SKM-1 (cell line): ENCODE results near the gene TFPT.

Source experiments
- DNase-seq: peaks from one replicate; lab custom pipeline; 2025; ENCODE audit not compliant: unreplicated experiment; lab: John Stamatoyannopoulos, UW

TFPT gene, protein sequence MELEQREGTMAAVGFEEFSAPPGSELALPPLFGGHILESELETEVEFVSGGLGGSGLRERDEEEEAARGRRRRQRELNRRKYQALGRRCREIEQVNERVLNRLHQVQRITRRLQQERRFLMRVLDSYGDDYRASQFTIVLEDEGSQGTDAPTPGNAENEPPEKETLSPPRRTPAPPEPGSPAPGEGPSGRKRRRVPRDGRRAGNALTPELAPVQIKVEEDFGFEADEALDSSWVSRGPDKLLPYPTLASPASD

DNA sequence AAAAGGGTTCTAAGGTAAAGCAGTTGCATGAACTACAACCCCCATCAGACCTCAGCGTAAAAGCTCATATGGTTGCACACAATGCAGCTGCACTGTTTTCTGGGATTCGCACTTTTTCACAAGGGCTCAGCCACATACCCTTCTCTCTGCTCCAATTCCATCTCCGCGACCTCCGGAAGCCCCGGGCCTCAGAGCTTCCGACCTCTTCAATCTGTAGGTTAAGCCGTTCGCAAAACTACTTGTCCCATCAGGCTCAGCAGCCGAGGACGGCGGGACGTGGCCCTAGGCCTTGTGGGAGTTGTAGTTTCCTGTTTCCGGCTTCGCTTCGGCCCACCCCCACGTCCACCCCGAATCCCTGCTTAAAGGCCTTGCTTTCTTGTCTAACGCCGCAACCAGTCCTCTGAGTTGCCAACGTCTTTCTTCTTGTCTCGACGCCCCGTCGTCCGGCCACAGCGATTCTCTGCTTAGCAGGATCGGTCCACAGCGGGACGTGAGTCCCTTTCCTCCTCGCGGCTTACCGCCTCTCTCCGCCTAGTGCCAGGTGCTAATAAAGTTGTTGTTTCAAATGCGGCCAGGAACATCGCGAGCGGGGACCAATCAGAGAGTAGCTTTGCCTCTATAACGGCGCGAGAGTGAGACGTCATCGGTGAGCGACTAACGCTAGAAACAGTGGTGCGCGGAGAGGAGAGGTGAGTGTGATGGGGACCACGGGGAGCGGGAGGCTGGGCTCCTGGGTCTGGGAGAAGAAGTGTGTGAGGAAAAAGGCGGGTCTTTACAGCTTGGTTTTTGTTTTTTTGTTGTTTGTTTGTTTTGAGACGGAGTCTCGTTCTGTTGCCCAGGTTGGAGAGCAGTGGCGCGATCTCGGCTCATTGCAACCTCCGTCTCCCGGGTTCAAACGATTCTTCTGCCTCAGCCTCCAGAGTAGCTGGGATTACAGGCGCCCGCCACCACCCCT is at the start of gene TFPT, which contains the start of gene PRPF31:
TFPT (minus strand) TSS at position 549 of the 955 bp plus-strand sequence; CDS start at position 161, 388 bp downstream.
PRPF31 (plus strand) TSS at position 646 of the 955 bp plus-strand sequence. CDS start 2,525 bp downstream, outside the sequence.
- peak; percentile 73 for DNase-seq

DNA sequence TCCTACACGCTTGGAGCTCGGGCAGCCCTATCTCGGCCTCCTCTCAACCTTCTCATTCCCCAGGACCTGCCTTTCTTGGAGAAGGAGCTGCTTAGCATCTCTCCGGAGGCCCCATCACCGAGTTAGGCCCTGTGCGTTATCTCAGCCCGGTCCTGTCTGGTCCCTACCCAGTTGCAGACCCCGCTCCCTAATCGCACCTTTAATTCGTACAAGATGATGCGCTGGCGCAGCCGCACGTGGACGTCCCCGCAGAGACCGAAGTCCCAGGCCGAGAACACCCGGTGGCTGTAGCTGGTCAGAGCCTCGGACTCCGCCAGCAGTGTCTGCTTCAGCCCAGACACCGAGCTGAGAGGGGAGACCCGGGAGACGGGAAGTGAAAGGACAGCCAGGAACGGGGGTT is 49.8 kb upstream of the TFPT start:
- DNase-seq, result no peak

DNA sequence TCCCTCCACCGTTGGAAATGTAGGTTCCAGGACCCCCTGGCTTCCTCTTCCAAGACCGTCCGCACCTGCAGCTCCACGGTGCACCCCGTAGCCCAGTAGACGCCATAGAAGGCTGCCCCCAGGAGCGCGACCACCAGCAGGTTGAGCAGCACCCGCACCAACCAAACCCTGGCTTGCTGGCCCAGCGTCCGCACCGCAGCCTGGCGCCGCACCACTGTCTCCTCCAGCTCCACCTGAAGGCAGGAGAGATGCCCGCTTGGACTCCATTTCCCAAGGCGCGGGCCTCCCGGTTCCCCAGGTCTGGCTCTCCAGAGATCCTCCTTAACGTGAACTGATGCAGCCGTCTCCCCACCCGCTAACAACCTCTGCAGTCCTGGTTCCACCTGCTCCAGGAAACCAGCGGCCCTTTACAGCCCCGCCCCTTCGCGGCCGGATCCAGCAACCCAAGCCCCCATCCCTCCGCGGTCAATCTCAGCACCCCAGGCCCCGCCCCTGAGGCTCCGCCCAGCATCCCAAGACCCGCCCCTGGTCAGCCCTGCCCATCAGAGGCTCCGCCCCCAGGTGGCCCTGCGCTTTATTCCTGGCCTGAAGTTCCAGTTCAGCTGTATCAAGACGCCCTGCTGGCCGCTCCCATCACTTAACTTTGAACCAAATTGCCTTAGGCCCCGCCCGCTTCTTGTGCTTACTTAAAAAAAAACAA is 49.1 kb upstream of the TFPT start:
- no peak for DNase-seq

- DNase-seq, result no peak
Observed at GRCh38 chr19:54162884-54163283, 47.4 kb upstream of the TFPT start.

GRCh38 chr19:54162241-54162805 is 46.9 kb upstream of the TFPT start:
- DNase-seq, result peak; percentile 56

- DNase-seq, result no peak
Observed at GRCh38 chr19:54160854-54161253, 45.4 kb upstream of the TFPT start.

DNA sequence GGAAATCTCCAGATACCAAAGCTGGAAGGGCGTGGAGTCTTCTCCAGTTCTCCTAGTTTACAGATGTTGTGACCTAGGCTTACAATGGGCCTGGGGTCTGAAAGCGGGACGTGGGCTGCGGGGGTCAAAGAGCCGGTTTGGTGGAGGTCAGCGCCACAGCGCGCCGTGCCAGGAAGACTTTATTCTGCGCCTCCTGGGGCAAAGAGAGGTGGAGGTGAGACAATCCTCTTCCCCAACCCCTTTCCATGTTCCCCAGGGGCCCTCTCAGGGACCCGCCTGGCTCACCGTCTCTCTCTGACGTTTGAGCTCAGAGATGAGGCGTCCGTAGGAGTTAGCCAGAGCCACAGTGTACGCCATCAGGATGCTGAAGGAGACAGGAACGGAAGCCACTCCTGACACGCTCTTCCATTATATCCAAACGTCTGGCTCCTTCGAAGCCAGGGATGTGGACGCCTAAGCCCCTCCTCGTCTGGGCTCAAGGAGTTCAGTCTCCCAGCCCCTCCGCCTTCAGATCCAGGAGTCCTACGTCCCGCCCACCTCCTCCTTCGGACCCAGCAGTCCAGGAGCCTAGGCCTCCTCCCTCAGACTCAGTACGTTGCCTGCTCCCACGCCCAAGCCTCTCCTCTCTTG is 44.8 kb upstream of the TFPT start:
- DNase-seq, result no peak

GRCh38 chr19:54159352-54160181 is 44.1 kb upstream of the TFPT start, which contains the start of gene LENG1:
Gene LENG1, minus strand, starts transcription at chr19:54159721. Its CDS starts 26 bp downstream, at chr19:54159695.
- DNase-seq, result peak; percentile 88

DNA sequence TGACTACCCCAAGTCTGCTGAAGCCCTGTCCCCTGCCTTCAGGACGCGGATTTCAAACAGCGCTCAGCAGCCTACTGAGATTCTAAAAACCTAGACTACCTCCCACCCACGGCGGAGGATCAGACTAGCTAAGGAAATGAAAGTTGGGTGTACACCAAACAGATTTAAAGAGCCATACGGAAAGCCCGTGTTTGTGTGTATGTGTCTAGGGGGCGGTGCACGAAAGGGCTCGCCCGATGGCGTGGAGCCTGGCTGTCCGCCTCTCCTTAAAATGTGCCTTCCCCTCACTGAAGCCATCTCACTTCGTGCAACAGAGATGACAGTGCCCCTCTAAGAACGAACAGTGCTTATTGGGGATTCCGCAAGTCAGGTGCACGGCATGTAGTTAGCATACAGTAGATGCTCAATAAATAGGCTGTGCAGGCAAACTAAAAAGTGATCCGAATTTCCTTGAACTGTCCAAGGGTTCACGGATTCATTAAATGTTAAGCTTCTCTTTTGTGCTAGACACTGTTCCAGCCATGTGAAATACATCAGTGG is 43.4 kb upstream of the TFPT start:
- no peak for DNase-seq

- no peak for DNase-seq
Observed at GRCh38 chr19:54156953-54157352, 41.5 kb upstream of the TFPT start.

- no peak for DNase-seq
Observed at GRCh38 chr19:54156490-54156889, 41.0 kb upstream of the TFPT start.

GRCh38 chr19:54155694-54156093 is 40.2 kb upstream of the TFPT start:
- DNase-seq, result no peak

- no peak for DNase-seq
Observed at GRCh38 chr19:54154603-54155345, 39.3 kb upstream of the TFPT start.

DNA sequence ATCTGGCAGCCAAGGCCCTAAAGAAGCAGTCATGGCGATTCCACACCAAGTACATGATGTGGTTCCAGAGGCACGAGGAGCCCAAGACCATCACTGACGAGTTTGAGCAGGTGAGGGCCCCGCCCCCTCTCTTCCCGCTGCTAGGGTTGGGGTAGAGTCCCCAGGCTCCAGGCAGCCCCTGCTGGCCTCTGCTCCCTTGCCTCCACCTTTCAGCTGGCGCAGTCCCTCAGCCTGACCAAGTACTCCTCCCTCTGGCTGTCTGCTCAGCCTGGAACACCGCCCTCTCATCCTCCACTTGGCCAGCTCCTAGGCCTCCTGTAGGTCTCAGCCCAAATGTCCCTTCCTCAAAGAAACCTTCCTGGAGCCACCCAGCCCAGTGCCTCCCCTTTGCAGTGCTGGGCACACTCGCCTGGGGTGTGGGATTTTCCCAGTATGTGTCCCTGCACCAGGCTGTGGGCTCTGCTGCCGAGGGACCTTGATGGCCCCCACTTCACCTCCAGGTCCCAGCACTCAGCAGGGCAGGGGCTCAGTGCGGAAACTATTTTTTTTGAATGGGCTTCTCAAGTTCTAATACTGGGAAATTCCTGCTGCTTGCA is 38.4 kb upstream of the TFPT start:
- DNase-seq, result no peak

DNA sequence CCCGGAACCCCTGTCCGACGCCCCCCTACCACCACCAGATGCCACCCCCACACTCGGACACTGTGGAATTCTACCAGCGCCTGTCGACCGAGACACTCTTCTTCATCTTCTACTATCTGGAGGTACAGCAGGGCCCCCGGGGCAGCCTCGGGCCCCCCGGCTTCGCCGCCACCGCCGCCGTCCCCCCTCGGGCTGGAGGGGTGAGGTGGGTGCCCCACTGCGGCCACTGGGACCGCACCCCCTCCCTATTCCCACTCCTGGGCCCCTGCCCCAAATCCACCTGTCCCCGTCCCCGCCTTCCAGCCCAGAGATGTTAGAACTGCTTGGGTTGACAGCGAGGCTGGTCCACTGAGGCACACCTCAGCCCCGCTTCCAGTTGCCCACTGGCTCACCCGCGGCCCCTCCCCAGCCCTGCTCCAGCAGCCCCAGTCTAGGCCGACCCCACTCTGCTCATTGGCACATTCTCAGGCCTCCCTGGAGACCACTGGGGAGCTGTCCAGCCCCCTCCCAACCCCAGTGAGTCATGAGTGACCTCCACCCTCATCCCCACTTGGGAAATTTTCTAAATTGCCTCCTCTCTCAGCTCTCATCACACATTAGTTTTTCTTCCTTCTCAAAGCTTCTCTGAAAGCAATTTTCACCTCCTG is 37.5 kb upstream of the TFPT start:
- DNase-seq, result no peak

DNA sequence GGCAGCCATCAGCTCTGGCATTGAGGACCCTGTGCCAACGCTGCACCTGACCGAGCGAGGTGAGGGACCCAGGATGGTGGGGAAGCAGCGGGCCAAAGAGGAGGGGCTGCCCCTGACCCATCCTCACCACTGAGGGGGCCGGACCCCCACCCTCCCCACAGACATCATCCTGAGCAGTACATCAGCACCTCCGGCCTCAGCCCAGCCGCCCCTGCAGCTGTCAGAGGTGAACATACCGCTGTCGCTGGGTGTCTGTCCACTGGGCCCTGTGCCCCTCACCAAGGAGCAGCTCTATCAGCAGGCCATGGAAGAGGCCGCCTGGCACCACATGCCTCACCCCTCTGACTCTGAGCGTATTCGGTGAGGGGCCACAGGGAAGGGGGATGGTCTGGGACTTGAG is 36.8 kb upstream of the TFPT start:
- no peak for DNase-seq

DNA sequence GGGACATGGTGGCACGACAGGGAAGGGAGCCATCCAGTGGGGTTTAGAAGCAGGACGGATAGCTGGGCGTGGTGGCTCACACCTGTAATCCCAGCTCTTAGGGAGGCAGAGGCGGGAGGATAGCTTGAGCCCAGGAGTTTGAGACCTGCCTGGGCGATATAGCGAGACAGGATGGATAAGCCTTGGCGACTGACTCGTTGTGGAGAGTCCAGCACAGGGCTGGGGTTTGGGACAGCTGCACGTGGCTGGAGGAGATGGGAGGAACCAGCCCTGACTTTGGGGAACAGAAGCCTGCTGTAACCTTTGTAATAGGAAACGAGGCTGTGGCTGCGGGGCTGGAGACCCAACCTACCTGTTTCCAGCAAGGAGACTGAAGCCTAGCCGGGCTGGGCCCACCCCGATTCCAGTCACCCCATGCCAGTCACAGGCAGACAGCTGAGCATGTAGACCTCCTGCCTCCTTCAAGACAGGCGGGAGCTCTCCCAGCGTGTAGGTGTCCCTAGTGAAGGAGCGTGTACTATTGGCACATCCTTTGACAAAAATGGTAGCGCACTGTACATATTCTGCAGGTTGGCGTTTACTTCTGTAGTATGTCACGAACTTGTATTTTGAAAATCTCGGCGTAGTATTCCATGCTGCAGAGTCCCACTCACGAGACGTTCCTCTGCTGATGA is 36.0 kb upstream of the TFPT start:
- no peak for DNase-seq
